Measurements from ENCODE around the gene RAB14.

The RAB14 gene

DNA sequence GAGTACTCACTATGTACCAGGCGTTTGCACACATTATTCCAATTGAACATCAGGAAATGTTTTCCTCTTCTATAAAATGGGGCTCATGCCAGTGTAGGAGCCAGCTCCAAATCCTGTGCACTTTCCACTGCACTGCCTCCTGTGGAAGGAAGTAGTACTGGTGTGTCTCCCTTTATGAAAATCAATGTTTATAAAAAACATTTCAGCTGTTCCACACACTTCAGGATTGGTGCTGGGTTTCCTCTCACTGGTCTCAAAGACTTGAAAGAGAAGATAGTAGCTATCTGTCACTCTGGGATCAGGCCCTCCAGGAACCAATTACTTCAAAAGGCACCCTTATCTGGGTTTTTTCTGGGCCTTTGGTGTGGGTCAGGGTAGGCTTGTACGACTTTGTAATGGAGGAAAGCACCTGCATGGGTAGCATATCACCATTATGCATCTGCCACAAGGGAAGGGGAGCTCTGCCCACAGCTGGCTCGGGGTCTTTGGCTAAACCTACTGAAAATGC is 32.5 kb downstream of the RAB14 start:
- no peak overlapping the region for H3K27ac ChIP-seq (ENCODE audit: low read length)
- no peak overlapping the region for H3K9ac ChIP-seq (ENCODE audit: low read length)
- TF ChIP-seq, protein P1, sequence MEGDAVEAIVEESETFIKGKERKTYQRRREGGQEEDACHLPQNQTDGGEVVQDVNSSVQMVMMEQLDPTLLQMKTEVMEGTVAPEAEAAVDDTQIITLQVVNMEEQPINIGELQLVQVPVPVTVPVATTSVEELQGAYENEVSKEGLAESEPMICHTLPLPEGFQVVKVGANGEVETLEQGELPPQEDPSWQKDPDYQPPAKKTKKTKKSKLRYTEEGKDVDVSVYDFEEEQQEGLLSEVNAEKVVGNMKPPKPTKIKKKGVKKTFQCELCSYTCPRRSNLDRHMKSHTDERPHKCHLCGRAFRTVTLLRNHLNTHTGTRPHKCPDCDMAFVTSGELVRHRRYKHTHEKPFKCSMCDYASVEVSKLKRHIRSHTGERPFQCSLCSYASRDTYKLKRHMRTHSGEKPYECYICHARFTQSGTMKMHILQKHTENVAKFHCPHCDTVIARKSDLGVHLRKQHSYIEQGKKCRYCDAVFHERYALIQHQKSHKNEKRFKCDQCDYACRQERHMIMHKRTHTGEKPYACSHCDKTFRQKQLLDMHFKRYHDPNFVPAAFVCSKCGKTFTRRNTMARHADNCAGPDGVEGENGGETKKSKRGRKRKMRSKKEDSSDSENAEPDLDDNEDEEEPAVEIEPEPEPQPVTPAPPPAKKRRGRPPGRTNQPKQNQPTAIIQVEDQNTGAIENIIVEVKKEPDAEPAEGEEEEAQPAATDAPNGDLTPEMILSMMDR (IDR thresholded peaks at IDR 0.05; ENCODE audit: low read depth, low read length) = peak; percentile 16; the same call in 1 of the 2 replicates
- TF ChIP-seq EZH2phosphoT487 (IDR thresholded peaks at IDR 0.05; ENCODE audit: low read depth) = no peak
- H3K79me2 ChIP-seq (ENCODE audit: low read length) = no peaks in the 10 kb centered on the region
- H3K4me3 ChIP-seq (ENCODE audit: low read length) = no peak overlapping the region
- H3K27me3 ChIP-seq (ENCODE audit: low read depth, low read length) = no peaks in the 10 kb centered on the region
- no peaks in the 10 kb centered on the region for H3K9me3 ChIP-seq (ENCODE audit: insufficient read depth, low read length)
- peaks cover 80% of the 10 kb centered on the region for H3K36me3 ChIP-seq (replicated peaks; ENCODE audit: low read depth, low read length)
- no peaks in the 10 kb centered on the region for H3K4me1 ChIP-seq (ENCODE audit: low read length)
- no peak overlapping the region for H2AFZ ChIP-seq (ENCODE audit: low read depth, low read length)
- no peaks in the 10 kb centered on the region for H4K20me1 ChIP-seq (ENCODE audit: insufficient read depth, low read length)
- no peak overlapping the region for H3K4me2 ChIP-seq (ENCODE audit: low read length)

DNA sequence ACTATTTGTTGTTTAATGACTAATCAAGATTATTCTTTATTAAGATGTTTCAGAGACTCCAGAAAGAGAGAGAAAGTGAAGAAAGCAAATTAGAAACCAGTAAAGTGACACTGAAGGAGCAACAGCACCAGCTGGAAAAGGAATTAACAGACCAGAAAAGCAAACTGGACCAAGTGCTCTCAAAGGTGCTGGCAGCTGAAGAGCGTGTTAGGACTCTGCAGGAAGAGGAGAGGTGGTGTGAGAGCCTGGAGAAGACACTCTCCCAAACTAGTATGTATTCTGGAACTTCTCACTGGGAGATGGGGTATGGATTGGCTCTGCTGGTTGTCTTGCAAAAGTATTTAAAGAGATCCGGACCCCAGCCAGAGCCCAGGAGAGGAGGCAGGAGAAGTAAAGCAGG is 33.6 kb downstream of the RAB14 start:
- Histone ChIP-seq H3K4me3 (ENCODE audit: low read length) (no peak overlapping the region), H3K9ac (ENCODE audit: low read length) (no peak overlapping the region), H3K36me3 (replicated peaks; ENCODE audit: low read depth, low read length) (peaks cover 77% of the 10 kb centered on the region), H4K20me1 (ENCODE audit: insufficient read depth, low read length) (no peaks in the 10 kb centered on the region), H3K27me3 (ENCODE audit: low read depth, low read length) (no peaks in the 10 kb centered on the region), H3K4me2 (ENCODE audit: low read length) (no peak overlapping the region), H3K27ac (ENCODE audit: low read length) (no peak overlapping the region), H2AFZ (ENCODE audit: low read depth, low read length) (no peak overlapping the region), H3K79me2 (ENCODE audit: low read length) (no peaks in the 10 kb centered on the region), H3K9me3 (ENCODE audit: insufficient read depth, low read length) (no peaks in the 10 kb centered on the region), H3K4me1 (ENCODE audit: low read length) (no peaks in the 10 kb centered on the region)
- TF ChIP-seq, protein P1 (IDR thresholded peaks at IDR 0.05; ENCODE audit: low read depth, low read length) = no peak
- TF ChIP-seq EZH2phosphoT487 (IDR thresholded peaks at IDR 0.05; ENCODE audit: low read depth) = no peak

DNA sequence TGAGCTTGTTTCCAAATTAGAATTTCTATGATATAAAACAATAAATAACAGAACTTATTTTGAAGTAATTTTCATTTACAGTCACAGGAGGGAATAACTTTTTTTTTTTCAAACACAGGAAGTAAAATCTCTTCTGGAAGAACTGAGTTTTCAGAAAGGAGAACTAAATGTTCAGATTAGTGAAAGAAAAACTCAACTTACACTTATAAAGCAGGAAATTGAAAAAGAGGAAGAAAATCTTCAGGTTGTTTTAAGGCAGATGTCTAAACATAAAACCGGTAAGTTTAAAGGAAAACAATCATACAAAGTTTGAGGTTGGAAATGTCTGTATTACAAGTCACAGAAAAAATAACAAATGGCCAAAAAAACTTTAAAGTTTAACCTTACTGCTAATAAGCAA is 41.6 kb downstream of the RAB14 start:
- Histone ChIP-seq H2AFZ (ENCODE audit: low read depth, low read length) (no peak overlapping the region), H3K4me3 (ENCODE audit: low read length) (peak overlapping the region; percentile 13; the same call in 1 of the 2 replicates), H3K27ac (ENCODE audit: low read length) (peak overlapping the region; percentile 89)

DNA sequence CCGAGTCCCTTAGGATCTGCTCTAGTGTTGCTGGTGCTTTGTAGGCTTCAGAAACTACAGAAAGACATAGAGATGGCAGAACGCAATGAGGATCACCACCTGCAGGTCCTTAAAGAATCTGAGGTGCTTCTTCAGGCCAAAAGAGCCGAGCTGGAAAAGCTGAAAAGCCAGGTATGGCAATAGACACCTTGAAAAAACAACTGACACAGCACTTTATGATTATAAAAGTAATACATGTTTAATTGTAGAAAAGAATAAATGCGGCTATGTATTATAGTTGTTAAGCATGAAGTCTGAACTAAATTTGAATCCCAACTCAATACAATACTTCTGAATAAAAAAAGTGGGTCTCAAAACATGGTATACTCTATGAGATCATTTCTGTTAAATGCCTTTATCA is 43.7 kb downstream of the RAB14 start:
- Histone ChIP-seq H3K4me2 (ENCODE audit: low read length) (no peak overlapping the region), H3K4me1 (ENCODE audit: low read length) (peaks cover 36% of the 10 kb centered on the region), H4K20me1 (ENCODE audit: insufficient read depth, low read length) (no peaks in the 10 kb centered on the region), H2AFZ (ENCODE audit: low read depth, low read length) (no peak overlapping the region), H3K79me2 (ENCODE audit: low read length) (no peaks in the 10 kb centered on the region), H3K9me3 (ENCODE audit: insufficient read depth, low read length) (no peaks in the 10 kb centered on the region), H3K4me3 (ENCODE audit: low read length) (no peak overlapping the region), H3K27ac (ENCODE audit: low read length) (no peak overlapping the region), H3K9ac (ENCODE audit: low read length) (no peak overlapping the region), H3K36me3 (replicated peaks; ENCODE audit: low read depth, low read length) (peaks cover 69% of the 10 kb centered on the region), H3K27me3 (ENCODE audit: low read depth, low read length) (no peaks in the 10 kb centered on the region)
- TF ChIP-seq EZH2phosphoT487 (IDR thresholded peaks at IDR 0.05; ENCODE audit: low read depth) = no peak
- TF ChIP-seq, protein P1 (IDR thresholded peaks at IDR 0.05; ENCODE audit: low read depth, low read length) = no peak

More for the DNA sequence above, 41.6 kb downstream of the RAB14 start:
- no peaks in the 10 kb centered on the region for H3K9me3 ChIP-seq (ENCODE audit: insufficient read depth, low read length)
- H3K4me1 ChIP-seq (ENCODE audit: low read length) = peaks cover 36% of the 10 kb centered on the region
- no peaks in the 10 kb centered on the region for H3K79me2 ChIP-seq (ENCODE audit: low read length)
- H3K27me3 ChIP-seq (ENCODE audit: low read depth, low read length) = no peaks in the 10 kb centered on the region
- peaks cover 63% of the 10 kb centered on the region for H3K36me3 ChIP-seq (replicated peaks; ENCODE audit: low read depth, low read length)
- no peaks in the 10 kb centered on the region for H4K20me1 ChIP-seq (ENCODE audit: insufficient read depth, low read length)
- TF ChIP-seq, protein P1 (IDR thresholded peaks at IDR 0.05; ENCODE audit: low read depth, low read length) = no peak
- TF ChIP-seq EZH2phosphoT487 (IDR thresholded peaks at IDR 0.05; ENCODE audit: low read depth) = no peak
- peak overlapping the region; percentile 38 for H3K9ac ChIP-seq (ENCODE audit: low read length)
- H3K4me2 ChIP-seq (ENCODE audit: low read length) = peak overlapping the region; percentile 58

All from OCI-LY3 (cell line).